Uterus (tissue), 2 donors: ENCODE measurements around the gene SARS1.

Source experiments
- CTCF ChIP-seq, 4 experiments: fragments of 200-600 bp in 2 of 4; fragments of 450-650 bp in 2 of 4; sonication (generic) in 2 of 4; IDR thresholded peaks; one replicate each; pipeline ENCODE4 v1.5.1; 2016 to 2019; ENCODE audit warnings: antibody characterized with exemption in 4 of 4, mild to moderate bottlenecking in 2 of 4, moderate library complexity in 1 of 4
- POLR2A ChIP-seq, 2 donors: fragments of 450-650 bp; IDR thresholded peaks; one replicate each; pipeline ENCODE4 v1.6.1; 2016; ENCODE audit warnings: antibody characterized with exemption in 2 of 2, mild to moderate bottlenecking in 1 of 2, moderate library complexity in 1 of 2

GRCh38 chr1:109280862-109281261 lies 67.1 kb downstream of the SARS1 start:
- no peak for TF ChIP-seq CTCF (IDR thresholded peaks at IDR 0.05)
- no peak for TF ChIP-seq POLR2A (IDR thresholded peaks at IDR 0.05)
